ENCODE data around the gene VDR. TPM values are rescaled to one million over a fixed set of nuclear protein-coding genes. Genes with fewer than 3 reads are reported as not detected.
A peak's percentile ranks its signal among the peaks of the same experiment; 100 is the strongest.

VDR gene
- total RNA-seq, 1 donor from 2014 or later: 17.6 TPM

DNA sequence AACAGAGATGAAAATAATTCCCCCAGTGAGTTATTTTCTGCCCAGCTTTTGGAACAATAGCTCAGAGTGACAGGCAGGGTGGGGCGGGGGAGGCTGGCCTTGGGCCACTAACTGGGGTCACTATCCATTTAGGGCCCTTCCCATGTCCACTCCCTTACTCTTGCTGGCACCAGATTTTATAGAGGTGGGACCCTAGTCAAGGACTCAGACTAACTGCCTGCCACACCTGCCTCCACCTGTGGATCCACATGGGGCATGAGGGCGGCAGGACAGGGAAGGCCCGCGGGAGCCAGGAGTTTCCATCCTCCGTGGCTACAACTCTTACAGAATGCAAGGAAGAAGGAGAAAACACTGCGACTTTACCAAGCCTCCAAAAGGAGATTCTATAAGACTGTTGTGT is 10.1 kb downstream of the VDR start:
- DNase-seq (ENCODE audit: low read depth): no peak

DNA sequence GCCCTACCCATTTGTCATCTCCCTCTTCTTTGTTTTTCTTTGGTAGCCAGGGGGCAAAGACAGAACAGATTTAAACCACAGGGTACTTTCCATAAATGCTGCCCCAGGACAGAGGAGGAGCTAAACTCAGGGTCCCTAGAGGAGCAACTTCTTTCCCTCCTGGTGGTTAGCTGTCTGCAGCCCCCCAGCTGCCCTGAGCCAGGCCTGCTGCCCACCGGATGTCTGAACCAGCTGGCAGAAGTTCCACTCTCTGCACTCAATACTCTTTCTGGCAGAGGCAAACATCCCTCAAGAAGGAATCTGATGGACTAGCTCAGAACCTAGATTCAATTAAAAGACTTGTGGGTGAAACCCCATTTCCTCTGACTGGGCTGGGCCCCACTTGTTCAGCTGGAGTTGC is 10.7 kb downstream of the VDR start:
- peak; percentile 33 for DNase-seq (ENCODE audit: low read depth)

DNA sequence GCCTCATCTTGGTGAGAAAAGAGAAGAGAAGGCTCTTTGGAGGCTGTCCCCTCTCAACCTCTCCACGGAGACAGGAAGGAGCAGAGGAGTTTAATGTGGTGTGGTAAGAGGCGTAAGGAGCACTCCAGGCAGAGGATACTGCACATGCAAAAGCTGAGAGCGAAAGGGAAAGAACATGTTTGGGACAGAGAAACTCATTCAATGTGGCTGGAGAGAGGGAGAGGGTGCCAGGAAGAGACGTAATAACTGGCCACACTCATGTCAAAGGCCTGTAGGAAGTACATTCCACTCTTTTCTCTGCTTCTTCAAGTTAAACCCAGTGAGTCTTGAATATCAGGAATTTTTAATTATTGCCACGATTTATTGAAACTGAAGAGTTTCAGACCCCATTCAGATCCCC is 12.0 kb downstream of the VDR start:
- no peak for DNase-seq (ENCODE audit: low read depth)

DNA sequence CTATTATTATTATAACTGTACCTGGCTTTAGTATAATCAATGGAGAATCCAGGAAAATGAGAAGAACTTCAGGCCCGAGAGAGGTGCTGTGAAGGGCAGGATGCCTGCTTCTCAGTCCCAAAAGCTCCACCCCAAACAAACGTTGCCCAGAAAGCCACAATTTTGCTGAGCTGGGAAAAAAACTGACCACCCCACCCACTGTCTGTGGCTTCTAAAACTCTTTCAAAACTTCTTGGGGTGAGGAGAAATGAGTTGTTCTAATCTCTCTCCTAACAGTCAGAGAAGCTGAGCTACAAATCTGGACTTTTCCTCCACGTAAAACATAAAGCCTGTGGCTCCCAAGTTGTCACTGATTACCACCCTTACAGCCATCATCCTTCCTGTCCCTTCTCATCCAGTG is 13.4 kb downstream of the VDR start:
- DNase-seq (ENCODE audit: low read depth): no peak

DNA sequence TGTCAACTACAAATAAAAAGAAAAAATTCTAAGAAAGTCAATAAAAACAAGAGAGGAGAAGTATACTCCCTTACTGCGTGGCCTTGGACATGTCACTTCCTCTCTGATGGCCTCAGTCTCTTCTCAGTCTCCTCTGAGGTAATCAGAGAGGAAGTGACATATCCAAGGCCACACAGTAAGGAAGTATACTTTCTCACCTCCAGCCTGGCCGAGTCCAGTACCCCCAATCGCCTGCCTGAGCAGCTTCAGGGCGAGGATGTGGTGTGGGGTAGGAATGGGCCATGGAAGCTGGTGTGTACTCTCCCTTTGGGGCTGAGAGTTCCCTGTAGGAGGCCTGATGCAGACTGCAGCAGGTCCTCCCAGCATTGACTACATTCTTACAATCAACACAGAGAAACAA is 15.8 kb downstream of the VDR start:
- DNase-seq (ENCODE audit: low read depth): no peak

DNA sequence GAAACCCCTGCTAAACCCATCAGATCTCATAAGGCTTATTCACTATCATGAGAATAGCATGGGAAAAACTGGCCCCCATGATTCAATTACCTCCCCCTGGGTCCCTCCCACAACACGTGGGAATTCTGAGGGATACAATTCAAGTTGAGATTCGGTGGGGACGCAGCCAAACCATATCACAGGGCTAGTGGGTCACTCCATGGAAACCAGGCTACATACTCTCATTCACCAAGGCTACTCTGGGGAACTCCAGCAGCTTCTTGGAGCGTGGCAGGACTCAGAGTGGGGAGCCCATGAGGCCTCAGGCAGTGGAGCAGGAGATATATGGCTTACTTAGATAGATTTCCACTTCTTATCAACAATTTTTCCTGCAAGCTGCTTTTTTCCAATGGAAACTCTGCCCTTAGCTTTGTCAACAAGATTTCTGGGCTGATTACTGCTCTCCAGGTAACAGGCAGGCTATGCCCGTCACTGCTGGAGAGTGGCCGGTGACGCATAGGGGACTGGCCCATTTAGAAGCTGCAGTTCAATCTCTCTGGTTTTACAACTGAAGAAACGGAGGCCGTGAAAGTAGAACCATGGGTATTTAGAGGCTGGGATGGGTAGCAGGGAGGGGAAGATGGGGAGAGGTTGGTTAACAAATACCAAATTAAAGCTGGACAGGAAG is 16.5 kb downstream of the VDR start:
- no peak for DNase-seq (ENCODE audit: low read depth)

DNA sequence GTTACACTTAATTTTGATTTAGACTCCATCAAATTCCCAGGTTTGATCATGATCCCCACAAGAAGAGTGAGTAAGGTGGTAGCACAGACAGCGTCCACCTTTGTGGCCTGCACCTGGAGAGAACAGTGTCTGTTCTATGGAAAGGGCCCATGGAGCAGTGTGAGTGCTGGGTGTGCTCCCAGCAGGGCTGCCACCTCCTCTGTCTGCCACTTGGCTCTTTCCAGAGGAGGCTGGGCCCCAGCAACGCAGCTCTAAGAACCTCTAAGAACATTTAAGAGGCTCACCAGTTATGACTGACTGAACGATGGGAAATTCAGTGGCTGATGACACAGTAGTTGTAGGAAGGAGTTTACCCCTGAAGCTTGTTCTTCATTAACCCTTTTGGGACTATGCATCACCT is 17.3 kb downstream of the VDR start:
- DNase-seq (ENCODE audit: low read depth): no peak

DNA sequence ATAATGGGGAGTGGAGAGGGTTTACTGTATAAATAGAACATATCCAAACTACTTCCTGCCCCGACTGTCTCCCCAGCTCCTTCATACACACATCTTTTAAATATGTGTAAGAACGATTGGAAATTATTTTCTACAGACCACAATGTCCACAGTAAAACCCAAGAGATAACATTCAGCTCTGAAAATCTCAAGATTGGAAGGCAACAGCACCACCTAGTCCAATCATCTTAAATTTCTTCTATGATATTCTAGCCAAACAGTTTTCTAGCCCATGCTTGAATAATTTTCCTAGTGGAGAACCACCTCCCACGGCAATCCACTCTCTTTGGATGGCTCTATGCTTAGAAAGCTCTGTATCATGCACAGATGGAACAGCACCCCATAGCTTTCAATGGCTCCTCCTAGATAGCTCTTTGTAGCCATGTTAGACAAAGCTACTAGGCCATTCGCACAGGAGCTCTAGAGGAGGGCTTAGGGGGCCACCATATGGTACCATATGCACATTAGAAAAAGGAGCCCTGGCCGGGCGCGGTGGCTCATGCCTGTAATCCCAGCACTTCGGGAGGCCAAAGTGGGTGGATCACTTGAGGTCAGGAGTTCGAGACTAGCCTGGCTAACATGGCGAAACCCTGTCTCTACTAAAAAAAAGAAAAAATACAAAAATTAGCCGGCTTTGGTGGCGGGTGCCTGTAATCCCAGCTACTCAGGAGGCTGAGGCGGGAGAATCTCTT is 18.1 kb downstream of the VDR start:
- DNase-seq (ENCODE audit: low read depth): no peak

DNA sequence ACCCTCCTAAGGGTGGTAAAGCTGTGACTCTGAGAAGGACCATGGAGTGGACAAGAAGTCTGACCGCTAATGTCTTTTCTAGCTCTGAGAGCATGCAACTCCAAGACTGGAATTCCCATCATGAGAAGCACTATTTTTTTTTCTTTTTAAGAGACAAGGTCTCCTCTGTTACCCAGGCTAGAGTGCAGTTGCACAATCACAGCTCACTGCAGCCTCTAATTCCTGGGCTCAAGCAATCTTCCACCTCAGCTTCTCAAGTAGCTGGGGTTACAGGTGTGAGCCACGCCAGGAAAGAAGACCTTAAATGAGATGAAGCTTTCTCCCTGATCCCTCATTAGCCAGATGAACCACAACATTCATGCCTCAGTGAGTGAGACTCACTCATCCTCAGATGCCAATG is 19.2 kb downstream of the VDR start:
- no peak for DNase-seq (ENCODE audit: low read depth)

DNA sequence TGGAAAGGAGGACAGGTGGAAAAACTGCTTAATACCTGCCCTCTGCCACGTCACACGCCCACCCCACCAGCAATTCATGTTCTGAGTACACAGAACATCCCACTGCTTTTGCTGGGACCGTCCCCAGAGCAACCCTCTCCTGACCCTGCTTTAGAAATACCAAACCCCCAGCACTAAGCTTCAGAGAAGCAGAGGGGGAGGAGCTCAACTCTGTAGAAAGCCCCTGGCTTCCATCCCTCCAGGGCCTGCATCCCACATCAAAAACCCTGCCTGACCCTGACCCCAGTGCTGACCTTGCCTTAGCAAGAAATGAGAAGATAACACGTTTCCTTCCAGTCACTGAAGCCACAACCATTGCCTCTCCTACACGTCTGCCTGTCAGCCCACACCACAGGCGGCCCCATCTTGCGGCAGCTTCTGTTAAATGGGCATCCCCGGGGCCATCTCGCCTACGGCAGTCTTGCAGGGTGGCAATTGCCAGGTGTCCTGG is 19.7 kb downstream of the VDR start:
- no peak for DNase-seq (ENCODE audit: low read depth)

DNA sequence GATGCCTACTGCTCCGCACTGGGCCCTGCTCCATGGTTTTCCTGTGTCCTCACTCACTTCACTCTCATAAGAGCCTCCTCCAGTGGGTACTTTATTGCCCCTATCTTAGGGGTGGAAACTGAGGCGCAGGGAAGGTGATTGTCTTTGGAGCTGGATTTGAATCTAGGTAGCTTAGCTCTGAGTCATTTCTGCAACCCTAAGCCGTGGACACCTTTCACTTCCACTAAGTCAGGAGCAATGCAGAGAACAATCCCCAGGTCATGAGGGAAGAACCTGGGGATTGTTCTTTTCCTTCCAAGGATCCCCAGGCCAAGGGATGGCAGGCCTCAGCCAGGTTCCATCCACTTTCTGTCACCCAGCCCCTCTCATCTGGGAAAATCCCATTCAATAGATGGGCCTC is 20.3 kb downstream of the VDR start:
- no peak for DNase-seq (ENCODE audit: low read depth)

DNA sequence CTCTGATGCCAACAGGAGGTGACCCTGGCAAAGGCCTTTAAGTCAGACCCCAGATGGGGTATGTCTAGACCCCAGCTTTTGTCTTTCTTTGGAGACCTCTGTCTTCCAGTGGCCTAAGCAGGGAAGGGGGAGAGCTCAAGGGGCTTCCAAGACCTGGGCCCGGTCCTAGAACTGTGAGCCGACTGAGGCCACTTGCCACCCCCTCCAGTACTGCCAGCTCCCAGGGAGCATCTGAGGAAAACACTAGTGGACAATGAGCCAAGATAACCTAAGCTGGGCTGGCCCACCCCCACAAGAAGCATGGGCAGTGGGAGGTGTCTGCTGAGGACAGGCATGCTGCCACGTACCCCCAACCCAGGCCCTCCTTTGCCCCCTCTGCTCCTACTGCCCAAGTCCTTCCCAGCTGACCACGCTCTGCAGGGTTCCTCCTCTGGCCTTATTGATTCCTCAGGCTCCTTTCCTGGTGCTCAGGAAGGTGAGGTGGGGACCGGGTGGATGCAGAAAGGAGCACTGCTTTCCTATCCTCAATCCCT is 21.1 kb downstream of the VDR start:
- DNase-seq (ENCODE audit: low read depth): no peak

DNA sequence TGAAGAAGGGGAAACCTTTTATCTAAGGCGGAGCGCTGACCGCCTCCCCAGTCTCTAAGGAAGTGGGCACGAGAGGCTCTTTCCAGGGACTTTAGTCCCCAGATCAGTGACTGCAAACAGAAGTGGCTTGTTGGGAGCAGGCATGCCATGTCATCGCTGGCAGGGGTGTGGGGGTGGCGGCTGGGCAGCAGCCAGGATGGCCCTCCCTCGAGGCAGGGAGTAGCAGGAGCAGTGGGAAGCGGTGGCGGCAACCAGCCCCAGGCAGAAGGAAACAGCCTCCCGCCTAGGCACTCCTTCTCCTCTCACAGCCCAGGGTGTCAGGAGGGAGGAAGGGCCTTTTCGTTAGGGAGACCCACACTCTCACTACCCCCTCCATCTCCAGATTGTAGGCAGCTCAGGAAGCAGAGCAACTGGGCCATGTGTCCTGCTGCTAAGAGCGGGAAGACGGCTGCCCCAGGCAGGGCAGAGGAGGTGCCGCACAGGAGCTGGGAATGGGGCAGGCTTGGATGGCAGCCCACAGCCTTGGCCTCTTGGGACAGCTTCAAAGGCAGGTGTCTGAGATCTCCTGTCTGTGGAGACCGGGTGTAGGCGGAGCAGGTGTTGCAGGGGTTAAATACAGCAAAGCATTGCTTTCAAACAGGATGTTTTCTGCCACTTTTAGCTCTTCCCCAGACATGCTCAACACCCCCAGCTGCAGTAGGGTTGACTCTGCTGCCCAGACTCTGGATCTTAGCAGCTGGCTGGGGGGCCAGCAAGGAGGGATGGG is 21.8 kb downstream of the VDR start:
- DNase-seq (ENCODE audit: low read depth): no peak

DNA sequence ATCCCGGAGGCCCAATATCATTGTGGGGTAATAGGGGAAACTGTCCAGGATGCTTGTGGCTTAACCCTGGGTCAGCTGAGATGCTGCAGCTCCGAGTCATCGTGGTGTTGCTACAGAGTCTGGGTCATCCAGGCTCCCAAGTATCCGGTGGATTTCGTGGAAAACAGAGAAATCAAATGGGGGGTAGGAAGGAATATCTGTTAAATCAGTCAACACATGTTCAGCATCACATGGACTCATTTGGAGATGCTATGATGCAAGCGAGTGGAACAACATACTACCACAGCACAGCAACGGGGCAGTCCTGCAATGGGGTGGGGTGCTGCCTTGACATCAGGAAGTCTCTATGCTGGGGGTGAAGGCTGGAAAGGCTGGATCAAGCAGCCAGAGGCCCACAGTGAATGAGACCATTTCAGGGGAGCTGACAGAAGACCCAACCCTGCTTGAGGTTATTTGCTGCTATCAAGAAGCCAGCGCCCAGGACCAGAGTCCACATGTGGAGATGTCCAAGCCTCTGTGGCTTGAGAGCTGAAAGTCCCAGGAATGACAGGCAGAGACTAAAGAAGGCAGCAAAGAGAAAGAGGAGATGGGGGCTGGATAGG is 22.9 kb downstream of the VDR start:
- peak; percentile 79 for DNase-seq (ENCODE audit: low read depth)

DNA sequence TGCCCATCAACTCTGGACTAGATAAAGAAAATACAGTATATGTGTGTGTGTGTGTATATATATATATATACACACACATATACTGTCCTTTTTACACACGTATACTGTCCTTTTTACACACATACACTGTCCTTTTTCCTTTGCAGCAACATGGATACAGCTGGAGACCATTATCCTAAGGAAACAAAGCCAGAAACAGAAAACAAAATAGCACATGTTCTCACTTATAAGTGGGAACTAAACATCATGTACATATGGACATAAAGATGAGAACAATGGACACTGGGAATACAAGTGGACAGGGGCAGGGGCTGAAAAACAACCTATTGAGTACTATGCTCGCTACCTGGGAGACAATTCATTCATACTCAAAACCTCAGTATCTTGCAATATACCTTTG is 23.7 kb downstream of the VDR start:
- no peak for DNase-seq (ENCODE audit: low read depth)

DNA sequence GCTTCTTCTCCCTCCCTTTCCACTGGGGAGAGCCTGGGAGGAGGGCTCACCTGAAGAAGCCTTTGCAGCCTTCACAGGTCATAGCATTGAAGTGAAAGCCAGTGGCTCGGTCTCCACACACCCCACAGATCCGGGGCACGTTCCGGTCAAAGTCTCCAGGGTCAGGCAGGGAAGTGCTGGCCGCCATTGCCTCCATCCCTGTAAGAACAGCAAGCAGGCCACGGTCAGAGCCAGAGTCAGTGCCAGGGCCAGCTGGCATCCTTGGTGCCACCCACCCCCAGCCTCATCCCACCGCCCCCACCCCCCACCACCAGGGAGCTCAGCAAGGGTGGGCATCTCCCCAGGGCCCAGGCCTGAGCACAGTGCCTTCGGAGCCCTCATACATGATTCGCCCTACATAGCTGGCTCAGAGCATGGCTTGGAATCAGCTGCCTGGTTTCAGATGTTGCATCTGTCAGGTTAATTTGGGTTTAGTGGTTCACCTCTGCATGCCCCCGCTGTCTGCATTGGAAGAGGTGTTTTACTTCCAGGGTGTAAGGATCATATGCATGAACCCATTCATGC is 25.8 kb downstream of the VDR start:
- peak; percentile 35 for DNase-seq (ENCODE audit: low read depth)

DNA sequence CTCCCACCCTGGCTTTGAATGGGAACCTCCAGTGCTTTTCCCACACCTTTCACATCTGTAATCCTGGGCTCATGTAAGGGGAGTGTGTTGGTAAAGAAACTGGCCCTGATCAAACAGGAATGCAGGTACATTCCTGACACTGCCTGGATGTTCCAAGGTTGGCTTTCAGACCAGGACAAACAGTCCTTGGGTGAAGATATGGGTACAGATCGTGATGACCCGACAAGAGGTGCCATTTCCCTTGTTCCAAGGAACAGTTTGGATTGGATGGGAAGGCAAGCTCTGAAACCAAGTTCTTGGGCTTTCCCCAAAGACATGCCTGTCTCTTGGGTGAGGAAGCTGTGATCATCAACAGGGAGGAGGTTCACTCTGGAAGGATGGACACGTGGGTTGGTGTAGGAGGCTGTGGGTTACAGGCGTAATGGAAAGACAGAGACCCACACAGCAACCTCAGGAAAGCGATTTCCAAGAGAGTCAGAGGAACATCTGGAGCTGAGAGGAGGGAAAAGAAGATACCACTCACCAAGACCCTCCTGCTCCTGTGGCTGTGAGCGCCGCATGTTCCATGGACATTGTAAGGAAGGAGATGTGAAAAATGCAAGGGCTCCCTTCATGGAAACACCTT is 26.4 kb downstream of the VDR start:
- DNase-seq (ENCODE audit: low read depth): no peak

DNA sequence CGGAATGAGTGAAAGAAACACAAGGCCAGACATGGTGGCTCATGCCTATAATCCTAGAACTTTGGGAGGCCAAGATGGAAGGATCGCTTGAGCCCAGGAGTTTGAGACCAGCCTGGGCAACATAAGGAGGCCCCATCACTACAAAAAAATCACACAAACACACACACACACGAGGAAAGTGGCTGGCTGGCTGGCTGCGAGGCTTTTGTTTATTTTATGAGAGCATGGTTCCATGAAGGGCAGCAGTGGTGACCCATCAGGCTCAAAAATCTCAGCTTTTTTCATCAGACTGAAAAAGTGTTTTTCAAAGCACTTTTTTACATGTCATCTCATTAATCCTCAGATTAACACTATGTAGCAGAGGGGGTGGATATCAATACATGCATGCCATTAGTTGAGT is 27.7 kb downstream of the VDR start:
- DNase-seq (ENCODE audit: low read depth): no peak

DNA sequence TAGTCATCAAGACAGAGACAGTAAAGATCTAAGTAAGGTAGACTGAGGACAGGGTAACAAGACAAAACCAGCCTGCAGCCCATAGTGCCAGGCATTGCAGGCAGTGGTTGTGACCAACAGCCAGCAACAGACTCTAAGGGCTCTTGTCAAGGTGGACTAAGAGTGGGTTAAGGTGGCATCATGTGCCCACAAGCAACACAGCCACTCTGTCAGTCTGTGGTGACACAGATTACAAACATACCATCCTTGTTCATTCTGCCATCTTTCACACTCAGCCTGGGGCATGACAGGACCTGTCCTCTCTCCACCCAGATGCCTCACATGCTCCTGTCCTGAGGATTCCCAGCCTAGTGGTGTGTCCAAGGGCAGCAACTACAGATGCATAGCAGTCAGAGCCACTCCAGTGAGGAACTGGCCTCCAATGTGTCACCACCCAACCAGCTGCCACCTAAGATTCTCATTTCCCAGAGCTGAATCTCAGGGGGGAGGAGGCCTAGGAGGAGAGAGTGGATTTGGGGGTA is 28.3 kb downstream of the VDR start:
- peak; percentile 94 for DNase-seq (ENCODE audit: low read depth)

DNA sequence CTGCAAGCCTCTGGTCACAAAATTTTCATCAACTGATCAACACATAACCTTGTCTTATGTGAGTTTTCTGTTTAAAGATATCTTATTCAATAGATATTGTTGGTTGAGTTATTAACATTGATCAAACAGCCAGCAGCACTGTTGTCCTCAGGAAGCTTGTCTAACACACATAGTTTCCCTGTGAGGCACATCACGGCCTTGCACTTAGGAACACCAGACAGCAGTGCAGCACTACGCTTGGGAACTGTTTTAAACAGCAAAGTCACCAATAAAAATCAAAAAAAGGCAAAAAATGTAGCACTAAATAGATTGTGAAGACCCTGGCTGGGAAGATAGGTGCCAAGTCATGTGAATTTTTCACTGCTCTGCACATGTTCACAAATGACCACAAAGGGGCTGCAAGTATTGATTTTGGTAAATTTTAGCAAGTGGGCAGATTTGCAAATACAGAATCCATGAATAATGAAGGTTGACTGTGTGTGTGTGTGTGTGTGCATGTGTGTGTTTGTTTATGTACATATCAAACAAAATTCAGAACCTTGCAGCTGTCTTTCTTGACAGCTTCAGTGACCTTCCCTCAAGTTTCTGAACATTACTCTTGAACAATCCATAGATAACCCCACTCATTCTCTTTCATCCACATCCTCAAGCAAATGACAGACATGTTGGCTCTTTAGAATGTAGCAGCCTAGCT is 28.9 kb downstream of the VDR start:
- no peak for DNase-seq (ENCODE audit: low read depth)
